B cell (primary cell): ENCODE results near the gene CHTOP. TPM values are rescaled to one million over a fixed set of nuclear protein-coding genes. Genes with fewer than 3 reads are reported as not detected.

ENCODE experiments used
- ATAC-seq: fragments of 200-7000 bp; cut with Tn5 transposase; one replicate; pipeline ENCODE4 v1.10.0; 2021; ENCODE audit warnings: low read depth, mild to moderate bottlenecking, moderate number of reproducible peaks, moderate library complexity
- CTCF ChIA-PET: fragments of 350-600 bp; sonication (Branson Sonifier 250); formaldehyde crosslinking; loops from one replicate; lab custom pipeline; 2021; ENCODE audit warnings: antibody characterized with exemption, inconsistent platforms; lab: Charles Lee
- POLR2A ChIA-PET: fragments of 350-600 bp; sonication (Branson Sonifier 250); formaldehyde crosslinking; loops from one replicate; lab custom pipeline; 2021; ENCODE audit warnings: antibody characterized with exemption; lab: Charles Lee
- DNase-seq: peaks from one replicate; pipeline ENCODE4 v3.0.0; 2013
- H2AFZ ChIP-seq: 2 replicates; pipeline ENCODE4 v1.6.1; 2012; ENCODE audit warnings: mild to moderate bottlenecking, low read depth, low read length; ENCODE audit not compliant: insufficient read depth, poor library complexity, severe bottlenecking
- H3K27ac ChIP-seq, 2 donors: 1 replicate in 1 of 2; 2 replicates in 1 of 2; pipeline ENCODE4 v1.5.1; 2012 to 2013; ENCODE audit warnings: low read length in 2 of 2, mild to moderate bottlenecking in 2 of 2, moderate library complexity in 1 of 2
- H3K27me3 ChIP-seq, 4 experiments: fragments of 200-600 bp in 1 of 4; sonication (generic) in 1 of 4; replicated peaks in 1 of 4; 1 replicate in 2 of 4; 2 replicates in 2 of 4; pipeline versions ENCODE4 v1.6.1 to v1.7.0; 2013 to 2016; ENCODE audit warnings: low read length in 3 of 4, mild to moderate bottlenecking in 2 of 4, mixed read lengths in 1 of 4, moderate library complexity in 1 of 4; ENCODE audit not compliant: insufficient read depth in 4 of 4, control insufficient read depth in 3 of 4; ENCODE audit errors: control extremely low read depth in 1 of 4
- H3K36me3 ChIP-seq, 2 experiments: replicated peaks in 1 of 2; 1 replicate in 1 of 2; 2 replicates in 1 of 2; pipeline versions ENCODE4 v1.6.1 to v1.7.1; 2013; ENCODE audit warnings: low read length in 1 of 2; ENCODE audit not compliant: insufficient read depth in 2 of 2, control insufficient read depth in 1 of 2; ENCODE audit errors: control extremely low read depth in 1 of 2, extremely low read depth in 1 of 2
- H3K4me1 ChIP-seq, 2 donors: fragments of 200-600 bp in 1 of 2; sonication (generic) in 1 of 2; 1 replicate in 1 of 2; 2 replicates in 1 of 2; pipeline versions ENCODE4 v1.5.1 to v1.6.1; 2013 to 2017; ENCODE audit warnings: low read length in 2 of 2; ENCODE audit not compliant: control insufficient read depth in 2 of 2, insufficient read depth in 2 of 2
- H3K4me2 ChIP-seq: replicated peaks from 2 replicates; pipeline ENCODE3; 2012; ENCODE audit warnings: mild to moderate bottlenecking, low read depth, low read length; ENCODE audit not compliant: poor library complexity, severe bottlenecking
- H3K4me3 ChIP-seq, 5 experiments: fragments of 200-600 bp in 1 of 5; sonication (generic) in 1 of 5; 1 replicate in 3 of 5; 2 replicates in 2 of 5; pipeline versions ENCODE4 v1.5.1 to v1.7.0; 2011 to 2016; ENCODE audit warnings: low read length in 4 of 5, mild to moderate bottlenecking in 4 of 5, low read depth in 2 of 5, control low read depth in 1 of 5, moderate library complexity in 1 of 5; ENCODE audit not compliant: insufficient read depth in 1 of 5; ENCODE audit errors: control extremely low read depth in 1 of 5, extremely low read depth in 1 of 5
- H3K79me2 ChIP-seq: fragments of 200-600 bp; sonication (generic); one replicate; pipeline ENCODE4 v1.6.0; 2016; ENCODE audit warnings: low read length; ENCODE audit not compliant: control insufficient read depth, insufficient read depth
- H3K9ac ChIP-seq: fragments of 200-600 bp; sonication (generic); 2 replicates; pipeline ENCODE4 v1.6.1; 2017; ENCODE audit warnings: mild to moderate bottlenecking, low read length, moderate library complexity
- H3K9me3 ChIP-seq, 3 donors: one replicate each; pipeline versions ENCODE4 v1.6.1 to v1.7.1; 2013; ENCODE audit warnings: low read length in 2 of 3; ENCODE audit not compliant: control insufficient read depth in 2 of 3, insufficient read depth in 1 of 3; ENCODE audit errors: control extremely low read depth in 1 of 3
- H4K20me1 ChIP-seq: 2 replicates; pipeline ENCODE4 v1.6.0; 2012; ENCODE audit warnings: mild to moderate bottlenecking, low read length; ENCODE audit not compliant: insufficient read depth, control insufficient read depth, poor library complexity, severe bottlenecking
- H3K27ac Mint-ChIP-seq: one replicate; pipeline ENCODE4 v1.8.0; 2021; ENCODE audit warnings: mixed read lengths
- H3K27me3 Mint-ChIP-seq: one replicate; pipeline ENCODE4 v1.8.0; 2021; ENCODE audit warnings: mixed read lengths
- H3K4me1 Mint-ChIP-seq: one replicate; pipeline ENCODE4 v1.8.0; 2021; ENCODE audit warnings: mixed read lengths
- H3K4me3 Mint-ChIP-seq: one replicate; pipeline ENCODE4 v1.8.0; 2021; ENCODE audit warnings: mixed read lengths
- H3K9me3 Mint-ChIP-seq: one replicate; pipeline ENCODE4 v1.8.0; 2022; ENCODE audit warnings: mixed read lengths; ENCODE audit not compliant: insufficient read depth
- EZH2 ChIP-seq: IDR thresholded peaks from 2 replicates; pipeline ENCODE4 v1.6.1; 2012; ENCODE audit warnings: borderline replicate concordance, low read depth, mild to moderate bottlenecking, moderate library complexity, low read length; ENCODE audit not compliant: insufficient read depth, poor library complexity, severe bottlenecking
- WGBS: methylation state at CpG from one replicate; pipeline ENCODE4 v1.1.5; 2013; ENCODE audit warnings: missing lambda C conversion rate; ENCODE audit not compliant: insufficient coverage; 5-methylcytosine and 5-hydroxymethylcytosine counted together
- intact Hi-C: fragments of 100-400 bp; cut with micrococcal nuclease; formaldehyde crosslinking; loops from one replicate; pipeline ENCODE4 v1.10.0; 2022
- polyA plus RNA-seq: library from polyadenylated mRNA; depleted of rRNA; stranded (reverse); fragments of >200 nt; gene quantifications from 2 replicates; pipeline ENCODE4 v1.2.3, GENCODE V29; 2012
- total RNA-seq, 2 donors: library from RNA; stranded (reverse); fragments of 120-200 nt in 1 of 2; gene quantifications; 1 replicate in 1 of 2; 2 replicates in 1 of 2; pipeline versions ENCODE4 v1.2.3 to v1.2.4, GENCODE V29; 2013 to 2022
- TF ChIP-seq, protein P1 (sequence below): fragments of 200-600 bp; IDR thresholded peaks from one replicate; pipeline ENCODE4 v1.8.0; 2022; ENCODE audit warnings: antibody characterized with exemption, mild to moderate bottlenecking

Gene CHTOP
- total and polyA plus RNA-seq, 2 donors (not counting 1 experiment from before 2014, with no cell fraction given), result 87.0 to 156 TPM

GRCh38 chr1:153588482-153588881, 45.4 kb upstream of the CHTOP start:
- Histone ChIP-seq H2AFZ (no peak overlapping the region), H3K9ac (no peak overlapping the region), H3K9me3 (no peaks in the 10 kb centered on the region), H3K79me2 (no peaks in the 10 kb centered on the region), H3K4me2 (no peak overlapping the region), H3K27ac (no peak overlapping the region), H3K27me3 (no peaks in the 10 kb centered on the region), H4K20me1 (no peaks in the 10 kb centered on the region), H3K36me3 (no peaks in the 10 kb centered on the region), H3K4me3 (no peak overlapping the region), H3K4me1 (no peaks in the 10 kb centered on the region)
- Mint-ChIP-seq H3K4me3 (no peak overlapping the region), H3K9me3 (no peaks in the 10 kb centered on the region), H3K27me3 (peaks cover 10% of the 10 kb centered on the region), H3K27ac (no peak overlapping the region), H3K4me1 (no peaks in the 10 kb centered on the region)
- no CpG with 5 or more reads among the region's 2 CpGs for WGBS
- no peak for ATAC-seq
- DNase-seq, result no peak
- CTCF ChIA-PET, result interaction anchor here (0.9 to 1.4 kb wide), 2 partner anchors 11 to 19 kb away, joined by 5 read pairs; no protein-coding TSS in a partner anchor
- POLR2A ChIA-PET, result interaction anchor here (0.7 kb wide), 1 partner anchor 61 kb away, joined by 5 read pairs; no protein-coding TSS in a partner anchor
- TF ChIP-seq, protein P1, sequence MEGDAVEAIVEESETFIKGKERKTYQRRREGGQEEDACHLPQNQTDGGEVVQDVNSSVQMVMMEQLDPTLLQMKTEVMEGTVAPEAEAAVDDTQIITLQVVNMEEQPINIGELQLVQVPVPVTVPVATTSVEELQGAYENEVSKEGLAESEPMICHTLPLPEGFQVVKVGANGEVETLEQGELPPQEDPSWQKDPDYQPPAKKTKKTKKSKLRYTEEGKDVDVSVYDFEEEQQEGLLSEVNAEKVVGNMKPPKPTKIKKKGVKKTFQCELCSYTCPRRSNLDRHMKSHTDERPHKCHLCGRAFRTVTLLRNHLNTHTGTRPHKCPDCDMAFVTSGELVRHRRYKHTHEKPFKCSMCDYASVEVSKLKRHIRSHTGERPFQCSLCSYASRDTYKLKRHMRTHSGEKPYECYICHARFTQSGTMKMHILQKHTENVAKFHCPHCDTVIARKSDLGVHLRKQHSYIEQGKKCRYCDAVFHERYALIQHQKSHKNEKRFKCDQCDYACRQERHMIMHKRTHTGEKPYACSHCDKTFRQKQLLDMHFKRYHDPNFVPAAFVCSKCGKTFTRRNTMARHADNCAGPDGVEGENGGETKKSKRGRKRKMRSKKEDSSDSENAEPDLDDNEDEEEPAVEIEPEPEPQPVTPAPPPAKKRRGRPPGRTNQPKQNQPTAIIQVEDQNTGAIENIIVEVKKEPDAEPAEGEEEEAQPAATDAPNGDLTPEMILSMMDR, result no peak
- TF ChIP-seq EZH2, result no peak
- intact Hi-C loops, result no loop called here

DNA sequence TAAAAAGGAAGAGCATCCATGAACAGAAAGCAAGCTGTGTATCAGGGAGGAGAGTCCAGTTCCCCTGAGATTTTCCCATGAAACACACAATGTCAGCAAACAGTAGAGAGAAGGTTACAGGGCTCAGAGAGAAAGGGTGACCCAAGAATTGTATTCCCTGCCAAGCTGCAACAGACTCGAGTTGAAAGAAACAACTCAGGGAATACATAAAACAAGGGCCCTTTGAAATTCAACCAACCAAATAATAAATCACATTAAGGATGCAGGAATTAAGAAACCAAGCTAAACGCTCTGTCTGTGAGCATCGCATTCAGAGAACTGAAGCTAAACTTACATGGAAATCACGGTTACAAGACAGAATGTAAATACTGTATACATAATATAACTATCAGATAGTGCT, 41.1 kb upstream of the CHTOP start:
- ChIA-PET POLR2A (no interaction called here), CTCF (interaction anchor here (1.1 to 1.4 kb wide), 2 partner anchors 15 to 21 kb away, joined by 3 to 5 read pairs; no protein-coding TSS in a partner anchor)
- Mint-ChIP-seq H3K4me1 (peaks cover 14% of the 10 kb centered on the region), H3K27me3 (no peaks in the 10 kb centered on the region), H3K4me3 (no peak overlapping the region), H3K27ac (no peak overlapping the region), H3K9me3 (no peaks in the 10 kb centered on the region)
- DNase-seq (no peak), ATAC-seq (no peak)
- Histone ChIP-seq H3K4me3 (no peak overlapping the region), H3K4me2 (no peak overlapping the region), H3K79me2 (no peaks in the 10 kb centered on the region), H3K27ac (no peak overlapping the region), H3K27me3 (no peaks in the 10 kb centered on the region), H3K9ac (no peak overlapping the region), H3K36me3 (no peaks in the 10 kb centered on the region), H2AFZ (no peak overlapping the region), H3K4me1 (peaks cover 9 to 11% of the 10 kb centered on the region in 2 donors), H3K9me3 (no peaks in the 10 kb centered on the region), H4K20me1 (no peaks in the 10 kb centered on the region)
- intact Hi-C loops, result no loop called here
- WGBS, result 50% methylated on average over 1 of the region's 4 CpGs
- TF ChIP-seq, protein P1, result no peak
- no peak for TF ChIP-seq EZH2
